Neural cell (in vitro differentiated cells): ENCODE results near the gene TMEM40. TPM values are rescaled to one million over a fixed set of nuclear protein-coding genes. Genes with fewer than 3 reads are reported as not detected.

Source experiments
- H2AFZ ChIP-seq: fragments of 200-600, 300-800 bp; sonication (generic), shearing (Covaris generic); 2 replicates; pipeline ENCODE4 v1.6.0; 2014; ENCODE audit warnings: low read depth, mild to moderate bottlenecking, antibody characterized with exemption, low read length, moderate library complexity
- H3F3A ChIP-seq: fragments of 200-600 bp; shearing (Covaris generic); 2 replicates; pipeline ENCODE4 v1.6.1; 2016; ENCODE audit warnings: mild to moderate bottlenecking, moderate library complexity, mixed read lengths, antibody characterized with exemption, low read length; ENCODE audit not compliant: insufficient read depth, poor library complexity, severe bottlenecking
- H3K27ac ChIP-seq: fragments of 200-600, 300-800 bp; sonication (generic), shearing (Covaris generic); 2 replicates; pipeline ENCODE4 v1.5.1; 2014; ENCODE audit warnings: mild to moderate bottlenecking, low read length, moderate library complexity
- H3K27me3 ChIP-seq: fragments of 300-800, 200-600 bp; sonication (generic), shearing (Covaris generic); 2 replicates; pipeline ENCODE4 v1.6.0; 2014; ENCODE audit warnings: mild to moderate bottlenecking, low read depth, low read length, moderate library complexity; ENCODE audit not compliant: insufficient read depth
- H3K36me3 ChIP-seq: fragments of 300-800, 200-600 bp; sonication (generic), shearing (Covaris generic); 2 replicates; pipeline ENCODE4 v1.5.1; 2014; ENCODE audit warnings: mild to moderate bottlenecking, antibody characterized with exemption, low read length, moderate library complexity; ENCODE audit not compliant: insufficient read depth
- H3K4me2 ChIP-seq: fragments of 300-800, 200-600 bp; sonication (generic), shearing (Covaris generic); 2 replicates; pipeline ENCODE4 v1.6.0; 2014; ENCODE audit warnings: mild to moderate bottlenecking, low read length
- H3K4me3 ChIP-seq: fragments of 300-800, 200-600 bp; sonication (generic), shearing (Covaris generic); 2 replicates; pipeline ENCODE4 v1.5.1; 2014; ENCODE audit warnings: mild to moderate bottlenecking, low read length, moderate library complexity
- H3K79me2 ChIP-seq: fragments of 200-600 bp; shearing (Covaris generic); replicated peaks from 2 replicates; pipeline ENCODE4 v1.6.0; 2014; ENCODE audit warnings: mild to moderate bottlenecking, low read length, moderate library complexity; ENCODE audit not compliant: insufficient read depth
- H3K9ac ChIP-seq: fragments of 300-800, 200-600 bp; sonication (generic), shearing (Covaris generic); 2 replicates; pipeline ENCODE4 v1.6.1; 2016; ENCODE audit warnings: mild to moderate bottlenecking, low read length, mixed read lengths
- H3K9me2 ChIP-seq: fragments of 200-600 bp; shearing (Covaris generic); 2 replicates; pipeline ENCODE4 v1.6.1; 2016; ENCODE audit warnings: mild to moderate bottlenecking, low read length, mixed read lengths; ENCODE audit not compliant: insufficient read depth
- H3K9me3 ChIP-seq: fragments of 200-600, 300-800 bp; sonication (generic), shearing (Covaris generic); 2 replicates; pipeline ENCODE4 v1.6.1; 2016; ENCODE audit warnings: mild to moderate bottlenecking, mixed run types, low read length, moderate library complexity, mixed read lengths
- H4K20me1 ChIP-seq: fragments of 200-600 bp; shearing (Covaris generic); 2 replicates; pipeline ENCODE4 v1.6.1; 2016; ENCODE audit warnings: mild to moderate bottlenecking, mixed run types; ENCODE audit not compliant: insufficient read depth
- EP300 ChIP-seq: fragments of 450-650 bp; conservative IDR thresholded peaks from 2 replicates; pipeline ENCODE4 v1.6.1; 2014; ENCODE audit warnings: antibody characterized with exemption, mild to moderate bottlenecking, moderate library complexity; ENCODE audit not compliant: poor library complexity, severe bottlenecking
- EZH2 ChIP-seq: fragments of 200-600, 300-800 bp; shearing (Covaris generic), sonication (generic); IDR thresholded peaks from 2 replicates; pipeline ENCODE4 v1.6.1; 2014; ENCODE audit warnings: antibody characterized with exemption, low read length, borderline replicate concordance, mild to moderate bottlenecking; ENCODE audit not compliant: insufficient read depth, poor library complexity, severe bottlenecking
- MXI1 ChIP-seq: fragments of 450-650 bp; conservative IDR thresholded peaks from 2 replicates; pipeline ENCODE4 v1.6.1; 2014; ENCODE audit warnings: antibody characterized with exemption, mild to moderate bottlenecking; ENCODE audit not compliant: poor library complexity, severe bottlenecking
- POLR2AphosphoS5 ChIP-seq: IDR thresholded peaks from 2 replicates; pipeline ENCODE4 v1.6.1; 2012
- RAD21 ChIP-seq: fragments of 450-650 bp; conservative IDR thresholded peaks from 2 replicates; pipeline ENCODE4 v1.6.1; 2014; ENCODE audit warnings: antibody characterized with exemption, mild to moderate bottlenecking, moderate library complexity
- SMC3 ChIP-seq: fragments of 450-650 bp; conservative IDR thresholded peaks from 2 replicates; pipeline ENCODE4 v1.6.1; 2014; ENCODE audit warnings: antibody characterized with exemption, mild to moderate bottlenecking, moderate library complexity; ENCODE audit not compliant: poor library complexity
- TAF1 ChIP-seq: IDR thresholded peaks from 2 replicates; pipeline ENCODE4 v1.6.1; 2012; ENCODE audit warnings: low read depth
- polyA plus RNA-seq: library from polyadenylated mRNA; depleted of rRNA; stranded (reverse); fragments of >200 nt; gene quantifications from 2 replicates; pipeline ENCODE4 v1.2.3, GENCODE V29; 2014
- TF ChIP-seq, protein P1 (sequence below): IDR thresholded peaks from 2 replicates; pipeline ENCODE4 v1.6.1; 2012; ENCODE audit warnings: borderline replicate concordance
- TF ChIP-seq, protein P2 (sequence below): fragments of 450-650 bp; IDR thresholded peaks from 2 replicates; pipeline ENCODE4 v1.5.1; 2014; ENCODE audit warnings: antibody characterized with exemption, mild to moderate bottlenecking, moderate library complexity; ENCODE audit not compliant: poor library complexity, severe bottlenecking

Gene TMEM40
- polyA plus RNA-seq, 1 donor from 2014 or later = not detected

DNA sequence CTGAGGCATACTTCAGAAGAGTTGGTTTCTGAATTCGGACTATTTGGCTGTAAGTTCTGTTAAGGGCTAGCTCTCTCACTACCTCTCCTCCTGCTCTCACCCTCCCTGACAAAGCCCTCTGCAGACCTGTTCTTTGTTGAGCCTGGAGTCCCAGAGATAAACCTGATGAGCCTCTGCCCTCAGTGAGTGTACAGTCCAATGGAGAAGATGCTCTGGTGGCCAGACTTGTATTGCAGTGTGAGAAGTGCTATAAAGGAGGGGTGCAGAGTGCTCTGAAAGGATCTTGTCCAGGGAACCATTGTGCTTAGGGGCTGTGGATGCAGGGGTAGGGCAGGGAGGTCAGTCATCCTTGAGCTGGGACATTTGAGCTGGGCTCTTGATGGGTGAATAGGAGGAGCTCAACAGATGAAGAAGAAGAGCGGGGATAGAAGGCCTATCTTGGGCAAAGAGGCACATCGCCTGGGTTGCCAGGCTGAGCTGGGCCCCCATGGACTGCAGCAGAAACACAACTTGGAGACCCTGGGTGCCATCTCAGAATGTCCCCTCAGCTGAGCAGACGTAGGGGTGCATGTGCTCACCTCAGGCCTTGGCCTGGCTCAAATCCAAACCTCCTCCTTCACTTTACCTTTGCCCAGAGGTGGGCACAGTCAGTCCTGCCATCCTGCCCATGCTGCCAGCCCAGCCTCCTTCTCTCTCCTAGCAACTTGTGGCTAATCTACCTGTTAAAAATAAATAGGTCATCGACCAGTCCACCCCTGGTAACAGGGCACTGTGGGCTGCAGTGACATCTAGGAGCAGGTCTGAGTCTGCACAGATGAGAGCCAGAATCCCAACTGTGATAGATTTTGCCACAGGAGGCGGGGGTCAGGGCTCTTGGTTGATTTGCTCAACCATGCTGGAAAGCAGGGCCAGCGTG is 40.7 kb upstream of the TMEM40 start:
- no peaks in the 10 kb centered on the region for H3K9me2 ChIP-seq
- H3K4me3 ChIP-seq = no peak overlapping the region
- no peaks in the 10 kb centered on the region for H3K27me3 ChIP-seq
- no peak overlapping the region for H3K4me2 ChIP-seq
- H3K27ac ChIP-seq = no peak overlapping the region
- H3K9me3 ChIP-seq = no peaks in the 10 kb centered on the region
- no peaks in the 10 kb centered on the region for H3K79me2 ChIP-seq
- H4K20me1 ChIP-seq = no peaks in the 10 kb centered on the region
- no peaks in the 10 kb centered on the region for H3F3A ChIP-seq
- no peak overlapping the region for H3K9ac ChIP-seq
- H2AFZ ChIP-seq = no peak overlapping the region
- no peak for TF ChIP-seq TAF1
- no peak for TF ChIP-seq EZH2
- no peak for TF ChIP-seq SMC3
- no peak for TF ChIP-seq POLR2AphosphoS5
- no peaks in the 10 kb centered on the region for H3K36me3 ChIP-seq

- Histone ChIP-seq H2AFZ (no peak overlapping the region), H3K36me3 (no peaks in the 10 kb centered on the region), H3K4me2 (no peak overlapping the region), H3F3A (no peaks in the 10 kb centered on the region), H3K79me2 (no peaks in the 10 kb centered on the region), H3K4me3 (no peak overlapping the region), H4K20me1 (no peaks in the 10 kb centered on the region), H3K27me3 (no peaks in the 10 kb centered on the region), H3K9me2 (no peaks in the 10 kb centered on the region), H3K9ac (no peak overlapping the region), H3K27ac (no peak overlapping the region), H3K9me3 (no peaks in the 10 kb centered on the region)
- TF ChIP-seq MXI1 (no peak), SMC3 (no peak), EZH2 (no peak), EP300 (no peak), RAD21 (no peak), TAF1 (no peak), POLR2AphosphoS5 (no peak)
- TF ChIP-seq, protein P1, sequence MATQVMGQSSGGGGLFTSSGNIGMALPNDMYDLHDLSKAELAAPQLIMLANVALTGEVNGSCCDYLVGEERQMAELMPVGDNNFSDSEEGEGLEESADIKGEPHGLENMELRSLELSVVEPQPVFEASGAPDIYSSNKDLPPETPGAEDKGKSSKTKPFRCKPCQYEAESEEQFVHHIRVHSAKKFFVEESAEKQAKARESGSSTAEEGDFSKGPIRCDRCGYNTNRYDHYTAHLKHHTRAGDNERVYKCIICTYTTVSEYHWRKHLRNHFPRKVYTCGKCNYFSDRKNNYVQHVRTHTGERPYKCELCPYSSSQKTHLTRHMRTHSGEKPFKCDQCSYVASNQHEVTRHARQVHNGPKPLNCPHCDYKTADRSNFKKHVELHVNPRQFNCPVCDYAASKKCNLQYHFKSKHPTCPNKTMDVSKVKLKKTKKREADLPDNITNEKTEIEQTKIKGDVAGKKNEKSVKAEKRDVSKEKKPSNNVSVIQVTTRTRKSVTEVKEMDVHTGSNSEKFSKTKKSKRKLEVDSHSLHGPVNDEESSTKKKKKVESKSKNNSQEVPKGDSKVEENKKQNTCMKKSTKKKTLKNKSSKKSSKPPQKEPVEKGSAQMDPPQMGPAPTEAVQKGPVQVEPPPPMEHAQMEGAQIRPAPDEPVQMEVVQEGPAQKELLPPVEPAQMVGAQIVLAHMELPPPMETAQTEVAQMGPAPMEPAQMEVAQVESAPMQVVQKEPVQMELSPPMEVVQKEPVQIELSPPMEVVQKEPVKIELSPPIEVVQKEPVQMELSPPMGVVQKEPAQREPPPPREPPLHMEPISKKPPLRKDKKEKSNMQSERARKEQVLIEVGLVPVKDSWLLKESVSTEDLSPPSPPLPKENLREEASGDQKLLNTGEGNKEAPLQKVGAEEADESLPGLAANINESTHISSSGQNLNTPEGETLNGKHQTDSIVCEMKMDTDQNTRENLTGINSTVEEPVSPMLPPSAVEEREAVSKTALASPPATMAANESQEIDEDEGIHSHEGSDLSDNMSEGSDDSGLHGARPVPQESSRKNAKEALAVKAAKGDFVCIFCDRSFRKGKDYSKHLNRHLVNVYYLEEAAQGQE = no peak
- TF ChIP-seq, protein P2, sequence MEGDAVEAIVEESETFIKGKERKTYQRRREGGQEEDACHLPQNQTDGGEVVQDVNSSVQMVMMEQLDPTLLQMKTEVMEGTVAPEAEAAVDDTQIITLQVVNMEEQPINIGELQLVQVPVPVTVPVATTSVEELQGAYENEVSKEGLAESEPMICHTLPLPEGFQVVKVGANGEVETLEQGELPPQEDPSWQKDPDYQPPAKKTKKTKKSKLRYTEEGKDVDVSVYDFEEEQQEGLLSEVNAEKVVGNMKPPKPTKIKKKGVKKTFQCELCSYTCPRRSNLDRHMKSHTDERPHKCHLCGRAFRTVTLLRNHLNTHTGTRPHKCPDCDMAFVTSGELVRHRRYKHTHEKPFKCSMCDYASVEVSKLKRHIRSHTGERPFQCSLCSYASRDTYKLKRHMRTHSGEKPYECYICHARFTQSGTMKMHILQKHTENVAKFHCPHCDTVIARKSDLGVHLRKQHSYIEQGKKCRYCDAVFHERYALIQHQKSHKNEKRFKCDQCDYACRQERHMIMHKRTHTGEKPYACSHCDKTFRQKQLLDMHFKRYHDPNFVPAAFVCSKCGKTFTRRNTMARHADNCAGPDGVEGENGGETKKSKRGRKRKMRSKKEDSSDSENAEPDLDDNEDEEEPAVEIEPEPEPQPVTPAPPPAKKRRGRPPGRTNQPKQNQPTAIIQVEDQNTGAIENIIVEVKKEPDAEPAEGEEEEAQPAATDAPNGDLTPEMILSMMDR = no peak
Measured at GRCh38 chr3:12798559-12799179, 39.6 kb upstream of the TMEM40 start.
